Posterior cingulate gyrus (tissue), 11 donors: ENCODE data around the gene ATP9A.
"Not testable (repeated sequence)": the region's sequence is repeated elsewhere in the genome, so short reads cannot be mapped to it uniquely, and the experiment has no call there.

Source experiments
- DNase-seq, 10 donors: peaks; one replicate each; pipeline versions ENCODE4 v3.0.0 to v3.0.0-alpha.2; 2020 to 2021; ENCODE audit warnings: mixed read lengths in 3 of 10
- intact Hi-C: fragments of 100-400 bp; cut with DNase I; formaldehyde crosslinking; loops from one replicate; pipeline ENCODE4 v1.15.1; 2023

ATP9A gene

DNA sequence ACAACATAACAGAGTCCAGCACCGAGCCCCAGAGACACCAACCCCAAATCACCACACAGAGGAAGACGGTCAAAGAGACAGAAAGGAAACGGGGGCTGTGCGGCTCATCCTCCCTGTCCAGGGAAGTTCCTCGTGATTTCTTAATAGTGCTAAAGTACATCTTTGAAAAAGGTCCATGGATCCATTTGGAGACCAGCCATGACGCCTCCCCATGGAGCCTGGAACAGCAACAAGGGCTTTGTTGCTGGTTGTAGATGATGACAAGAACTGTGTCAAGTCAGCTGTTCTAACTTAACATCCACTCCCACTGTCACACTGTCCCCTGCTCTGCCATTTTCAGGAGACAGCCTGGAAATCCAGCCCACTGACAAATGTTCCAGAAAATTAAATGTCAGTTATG, 99.7 kb downstream of the ATP9A start:
- DNase-seq = peak in 7 of 10 donors; percentile 14 to 85 (median 38)
- intact Hi-C loops = no loop called here

DNA sequence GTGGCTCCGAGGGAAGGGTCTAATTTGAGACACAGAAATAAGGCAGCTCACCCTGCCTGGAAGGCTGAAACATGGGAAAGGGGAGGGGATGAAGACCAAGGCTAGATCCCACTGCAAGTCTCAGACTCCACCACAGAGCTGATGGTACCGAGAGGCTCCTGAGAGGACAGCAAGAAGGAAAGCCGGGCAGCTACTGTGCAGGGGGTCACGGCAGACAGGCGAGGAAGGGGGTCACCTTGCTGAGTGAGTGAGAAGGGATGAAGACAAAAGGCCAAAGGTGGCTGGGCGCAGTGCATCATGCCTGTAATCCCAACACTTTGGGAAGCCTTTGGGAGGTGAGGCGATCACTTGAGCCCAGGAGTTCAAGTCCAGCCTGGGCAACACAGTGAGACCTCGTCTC, 100.7 kb downstream of the ATP9A start:
- DNase-seq = peak in 1 of 10 donors; percentile 56
- intact Hi-C loops = no loop called here

DNA sequence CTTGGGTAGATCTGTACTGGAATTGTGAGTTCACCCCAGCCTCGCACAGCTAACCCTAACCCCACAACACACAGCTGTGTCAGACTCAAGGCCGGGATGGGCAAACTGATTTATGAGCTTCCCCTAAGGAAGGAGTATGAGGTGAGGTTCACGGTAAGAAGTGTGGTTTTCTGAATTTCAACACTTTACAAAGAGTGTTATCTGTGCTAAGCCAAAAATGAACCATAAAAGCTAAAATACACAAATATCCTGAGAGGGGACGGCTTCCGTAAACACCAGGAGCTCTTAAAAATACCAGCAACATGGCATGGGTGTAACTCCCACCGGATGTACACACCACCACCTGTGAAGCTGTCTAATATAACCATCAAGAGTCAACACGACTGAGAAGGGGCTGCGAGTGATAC, 101.2 kb downstream of the ATP9A start:
- intact Hi-C loops = no loop called here
- peak in 1 of 10 donors; percentile 5 for DNase-seq

DNA sequence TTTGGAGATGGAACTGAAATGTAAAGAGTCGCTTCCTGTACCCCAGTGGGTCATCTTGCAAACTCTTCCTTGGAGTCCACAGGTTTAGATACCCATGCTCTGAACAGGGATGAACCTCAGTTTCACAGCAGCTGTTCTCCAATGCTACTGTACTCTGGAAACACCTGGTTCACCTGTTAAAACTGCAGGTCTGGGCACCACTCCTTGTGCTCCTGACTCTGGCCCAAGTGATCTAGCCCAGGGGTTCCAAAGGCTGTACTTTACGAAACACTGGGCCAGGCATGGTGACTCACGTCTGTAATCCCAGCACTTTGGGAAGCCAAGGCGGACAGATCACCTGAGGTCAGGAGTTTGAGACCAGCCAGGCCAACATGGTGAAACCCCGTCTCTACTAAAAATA, 102.1 kb downstream of the ATP9A start:
- intact Hi-C loops = no loop called here
- DNase-seq = no peak

GRCh38 chr20:51665543-51666118, 102.6 kb downstream of the ATP9A start:
- intact Hi-C loops = no loop called here
- DNase-seq = no peak

DNA sequence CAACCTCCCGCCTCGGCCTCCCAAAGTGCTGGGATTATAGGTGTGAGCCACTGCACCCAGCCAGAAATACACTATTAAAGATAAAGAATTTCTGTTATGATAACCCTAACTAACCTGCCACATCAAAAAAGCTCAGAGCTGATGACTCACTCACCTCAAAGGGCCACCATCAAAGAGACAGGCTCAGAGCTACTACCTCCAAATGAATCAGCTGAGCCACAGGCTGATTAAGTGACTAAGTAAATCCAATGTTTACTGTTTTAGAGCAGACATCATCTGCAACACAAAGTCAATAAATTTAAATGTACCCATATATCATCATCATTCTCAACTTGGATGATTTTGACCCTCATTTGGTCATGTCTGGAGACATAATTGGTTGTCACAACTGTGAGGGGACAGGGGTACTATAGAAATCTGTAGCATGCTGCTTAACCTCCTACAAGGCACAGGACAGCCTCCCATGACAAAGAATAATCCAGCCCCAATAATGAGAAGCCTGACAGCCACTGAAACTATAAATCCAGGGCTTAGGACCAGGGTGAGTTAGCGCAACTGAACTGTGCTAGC, 106.5 kb downstream of the ATP9A start:
- intact Hi-C loops = no loop called here
- no peak for DNase-seq

DNA sequence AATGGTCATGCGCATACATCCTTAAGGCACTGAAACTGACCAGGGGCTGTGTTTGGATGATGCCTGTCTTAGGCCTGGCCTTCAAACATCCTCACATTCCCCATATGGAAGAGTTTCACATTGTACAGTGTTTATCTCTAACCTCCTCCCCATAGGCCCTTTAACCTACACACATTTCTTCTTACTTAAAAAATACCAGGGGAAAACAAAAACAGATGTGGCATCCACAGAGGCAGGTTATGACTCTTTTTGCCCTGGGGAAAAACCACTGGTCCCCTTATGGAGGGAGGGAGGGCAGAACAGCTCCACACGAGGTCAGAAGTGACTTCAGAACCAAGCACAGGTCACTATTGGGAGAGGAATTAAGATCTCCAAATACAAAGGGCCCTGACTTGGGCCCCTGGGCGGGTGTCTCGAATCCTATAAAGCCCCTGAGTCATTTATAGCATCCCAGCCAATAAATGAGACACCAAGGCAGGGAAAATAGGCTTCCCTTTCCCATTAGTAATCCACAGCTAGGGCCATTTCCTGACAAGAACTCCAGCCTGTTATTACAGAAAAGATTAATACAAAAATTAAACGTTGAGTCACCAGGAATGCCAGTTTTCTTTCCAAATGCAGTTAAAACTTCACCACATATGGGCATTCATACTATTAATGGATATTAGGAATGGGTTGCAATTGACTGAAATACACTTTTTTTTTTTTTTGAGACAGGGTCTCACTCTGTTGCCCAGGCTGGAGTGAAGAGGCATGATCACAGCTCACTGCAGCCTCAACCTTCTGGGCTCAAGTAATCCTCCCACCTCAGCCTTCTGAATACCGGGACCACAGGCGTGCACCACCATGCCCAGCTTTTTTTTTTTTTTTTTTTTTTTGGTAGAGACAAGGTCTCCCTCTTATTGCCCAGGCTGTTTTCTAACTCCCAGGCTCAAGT, 107.2 kb downstream of the ATP9A start:
- no peak for DNase-seq
- intact Hi-C loops = no loop called here

- DNase-seq = no peak
- intact Hi-C loops = no loop called here
Observed at GRCh38 chr20:51659491-51660050, 108.6 kb downstream of the ATP9A start.

GRCh38 chr20:51656726-51657260, 111.4 kb downstream of the ATP9A start:
- intact Hi-C loops = no loop called here

DNA sequence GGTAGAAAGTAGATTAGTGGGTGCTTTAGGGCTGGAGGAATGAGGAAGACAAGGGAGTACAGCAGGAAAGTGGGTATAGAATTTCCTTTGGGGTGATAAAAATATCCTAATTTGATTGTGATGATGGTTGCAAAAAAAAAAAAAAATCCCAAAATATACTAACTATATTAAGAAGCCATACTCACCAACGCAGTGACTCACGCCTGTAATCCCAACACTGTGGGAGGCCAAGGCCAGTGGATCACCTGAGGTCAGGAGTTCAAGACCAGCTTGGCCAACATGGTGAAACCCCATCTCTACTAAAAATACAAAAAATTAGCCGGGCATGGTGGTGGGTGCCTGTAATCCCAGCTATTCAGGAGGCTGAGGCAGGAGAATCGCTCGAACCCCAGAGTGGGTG, 112.1 kb downstream of the ATP9A start:
- peak in 1 of 10 donors; percentile 52 for DNase-seq
- intact Hi-C loops = not testable (repeated sequence)

More at GRCh38 chr20:51656726-51657260, 111.4 kb downstream of the ATP9A start:
- peak in 1 of 10 donors; percentile 56 for DNase-seq

- peak in 1 of 10 donors; percentile 48 for DNase-seq
- intact Hi-C loops = no loop called here
Observed at GRCh38 chr20:51654495-51654894, 113.7 kb downstream of the ATP9A start.

DNA sequence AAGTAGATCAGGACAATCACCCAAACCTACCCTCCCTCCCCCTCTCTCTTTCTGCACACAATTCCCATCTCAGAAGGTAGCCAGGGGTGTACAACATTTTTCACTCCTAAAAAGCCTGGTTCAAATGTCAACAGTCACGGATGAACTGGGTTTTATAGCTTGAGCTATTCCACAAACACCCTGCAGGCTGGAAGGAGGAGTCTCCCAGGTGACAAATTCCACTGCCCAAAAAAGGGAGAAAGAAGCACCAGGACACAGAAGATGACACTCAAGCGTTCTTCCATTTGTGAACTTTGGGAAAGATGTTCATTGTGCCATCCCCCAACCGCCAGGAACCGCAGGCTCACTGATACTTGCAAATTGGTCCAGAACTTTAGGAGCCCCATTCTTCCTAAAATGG, 114.1 kb downstream of the ATP9A start:
- DNase-seq = peak in 1 of 10 donors; percentile 7
- intact Hi-C loops = no loop called here

GRCh38 chr20:51653226-51653625, 115.0 kb downstream of the ATP9A start:
- intact Hi-C loops = no loop called here
- DNase-seq = no peak

- intact Hi-C loops = no loop called here
- peak in 1 of 10 donors; percentile 15 for DNase-seq
Observed at GRCh38 chr20:51651921-51652549, 116.2 kb downstream of the ATP9A start.

DNA sequence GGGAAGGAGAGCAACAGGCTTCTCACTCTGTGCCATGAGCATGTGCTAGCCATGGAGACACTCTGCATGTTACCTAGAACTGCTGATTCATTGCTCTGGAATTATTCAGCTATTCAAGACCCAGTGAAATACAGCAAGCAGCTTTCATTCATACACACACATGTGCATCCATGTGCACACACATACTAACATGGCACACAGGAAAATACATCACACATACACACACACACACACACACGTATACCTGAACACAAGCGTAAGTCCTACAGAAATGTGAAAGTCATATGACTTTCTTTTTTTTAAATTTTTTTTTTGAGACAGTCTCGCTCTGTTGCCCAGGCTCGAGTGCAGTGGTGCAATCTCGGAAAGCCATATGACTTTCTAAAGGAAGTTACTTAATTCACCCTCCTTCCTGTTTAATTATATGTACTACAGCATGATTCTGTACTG, 117.5 kb downstream of the ATP9A start:
- DNase-seq = peak in 1 of 10 donors; percentile 6
- intact Hi-C loops = no loop called here

DNA sequence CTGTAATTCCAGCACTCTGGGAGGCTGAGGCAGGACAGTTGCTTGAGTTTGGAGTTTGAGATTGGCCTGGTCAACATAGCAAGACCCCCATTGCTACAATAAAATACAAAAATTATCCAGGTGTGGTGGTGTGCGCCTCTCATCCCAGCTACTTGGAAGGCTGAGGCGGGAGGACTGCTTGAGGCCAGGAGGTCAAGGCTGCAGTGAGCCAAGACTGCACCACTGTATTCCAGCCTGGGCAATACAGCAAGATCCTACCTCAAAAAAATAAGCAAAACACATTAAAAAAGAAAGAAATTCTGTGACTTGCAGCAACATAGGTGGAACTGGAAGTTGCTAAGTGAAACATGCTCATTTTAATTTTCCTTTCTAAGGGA, 119.6 kb downstream of the ATP9A start:
- peak in 1 of 10 donors; percentile 43 for DNase-seq
- intact Hi-C loops = no loop called here

DNA sequence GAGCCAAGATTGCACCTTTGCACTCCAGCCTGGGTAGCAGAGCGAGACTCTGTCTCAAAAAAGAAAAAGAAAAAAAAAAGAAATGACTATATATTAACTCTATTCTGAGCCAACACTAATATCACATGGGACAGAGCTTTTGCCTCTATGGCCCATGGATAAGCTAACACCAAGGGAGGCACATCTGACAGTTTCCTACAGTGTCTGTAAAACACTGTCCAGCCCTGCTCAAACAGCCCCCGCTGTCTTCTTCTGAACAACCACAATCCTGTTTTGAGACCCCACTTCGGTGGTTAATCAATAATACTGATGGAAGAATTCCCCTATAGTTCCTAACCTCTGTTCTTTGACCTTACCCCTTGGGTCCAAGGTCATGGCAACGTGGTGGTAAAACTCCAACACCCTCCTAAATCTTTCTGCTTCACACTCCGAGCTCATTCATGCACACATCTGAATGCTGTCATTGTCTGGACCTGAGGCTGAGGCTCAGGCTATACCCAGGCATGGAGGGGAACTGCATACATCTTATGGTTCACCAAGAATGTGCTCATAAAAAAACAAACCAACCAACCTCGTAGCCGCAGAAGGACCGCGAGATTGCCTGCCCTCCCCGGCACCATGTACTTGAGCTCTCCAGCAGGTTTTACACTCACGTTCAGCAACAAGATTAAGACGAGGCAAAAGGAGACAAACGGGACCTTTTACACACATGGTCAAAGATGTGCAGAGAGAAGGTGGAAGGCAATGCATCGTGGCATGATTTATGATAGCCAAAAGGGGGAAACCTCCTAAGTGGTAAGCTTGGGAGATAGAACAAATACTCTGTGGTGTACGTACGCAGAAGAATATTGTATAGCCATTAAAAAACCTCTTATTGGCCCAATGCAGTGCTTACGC, 120.3 kb downstream of the ATP9A start:
- peak in 1 of 10 donors; percentile 29 for DNase-seq
- intact Hi-C loops = no loop called here

- DNase-seq = peak in 1 of 10 donors; percentile 26
- intact Hi-C loops = not testable (repeated sequence)
Observed at GRCh38 chr20:51643810-51644209, 124.4 kb downstream of the ATP9A start.

DNA sequence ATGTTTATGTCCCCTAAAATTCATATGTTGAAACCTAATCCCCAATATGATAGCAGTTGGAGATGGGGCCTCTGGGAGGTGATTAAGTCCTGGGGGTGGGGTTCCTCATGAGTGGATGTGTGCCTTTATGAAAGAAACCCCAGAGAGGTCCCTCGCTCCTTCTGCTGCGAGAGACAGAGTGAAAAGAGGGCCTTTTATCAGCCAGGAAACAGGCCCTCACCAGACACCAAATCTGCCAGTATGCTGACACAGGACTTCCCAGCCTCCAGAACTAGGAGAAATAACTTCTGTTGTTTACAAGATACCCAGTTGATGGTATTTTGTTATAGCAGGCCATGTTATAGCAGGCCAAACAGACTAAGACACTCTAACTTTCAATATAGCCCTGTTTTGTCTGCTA, 124.8 kb downstream of the ATP9A start:
- no peak for DNase-seq
- intact Hi-C loops = no loop called here
